ENCODE measurements around the gene ZPR1. TPM values are rescaled to one million over a fixed set of nuclear protein-coding genes. Genes with fewer than 3 reads are reported as not detected.

Gene ZPR1
- total RNA-seq, 1 donor from 2014 or later: 48.1 TPM

Other genes starting within 250 kb of the ZPR1 start
- 14.0 TPM for gene BUD13, start 15.0 kb downstream of the ZPR1 start, total RNA-seq
- 0.29 TPM for gene APOA5, start 3.9 kb upstream of the ZPR1 start, total RNA-seq
- not detected for gene APOA4, start 35.3 kb upstream of the ZPR1 start, total RNA-seq
- 8.4 TPM for gene APOC3, start 41.9 kb upstream of the ZPR1 start, total RNA-seq
- 23.3 TPM for gene APOA1, start 49.6 kb upstream of the ZPR1 start, total RNA-seq